Muscle layer of duodenum (tissue), 2 donors: ENCODE data around the gene CCL7.

Source experiments
- H3K27ac ChIP-seq: one replicate; pipeline ENCODE4 v1.7.0; 2013; ENCODE audit warnings: mild to moderate bottlenecking, low read length
- H3K27me3 ChIP-seq: one replicate; pipeline ENCODE4 v1.7.0; 2013; ENCODE audit warnings: low read depth, mild to moderate bottlenecking, control low read depth, low read length
- H3K36me3 ChIP-seq, 2 donors: one replicate each; pipeline ENCODE4 v1.7.0; 2013; ENCODE audit warnings: low read length in 2 of 2, control low read depth in 1 of 2, mild to moderate bottlenecking in 1 of 2; ENCODE audit not compliant: insufficient read depth in 2 of 2, control insufficient read depth in 1 of 2
- H3K4me1 ChIP-seq, 2 donors: one replicate each; pipeline ENCODE4 v1.7.0; 2013; ENCODE audit warnings: low read length in 2 of 2, mild to moderate bottlenecking in 2 of 2, control low read depth in 1 of 2, moderate library complexity in 1 of 2; ENCODE audit not compliant: insufficient read depth in 2 of 2, control insufficient read depth in 1 of 2
- H3K4me3 ChIP-seq, 2 donors: one replicate each; pipeline ENCODE4 v1.7.0; 2013; ENCODE audit warnings: low read length in 2 of 2, low read depth in 1 of 2, mild to moderate bottlenecking in 1 of 2
- H3K9me3 ChIP-seq, 2 donors: one replicate each; pipeline ENCODE4 v1.7.0; 2013; ENCODE audit warnings: low read length in 2 of 2, control low read depth in 1 of 2, mild to moderate bottlenecking in 1 of 2; ENCODE audit not compliant: control insufficient read depth in 1 of 2
- donor health status: healthy.

CCL7 gene

GRCh38 chr17:34290586-34290985, 20.6 kb downstream of the CCL7 start:
- no peaks in the 10 kb centered on the region for H3K36me3 ChIP-seq
- H3K27ac ChIP-seq: no peak overlapping the region
- H3K9me3 ChIP-seq: no peaks in the 10 kb centered on the region
- no peak overlapping the region for H3K4me3 ChIP-seq
- H3K27me3 ChIP-seq: no peaks in the 10 kb centered on the region
- H3K4me1 ChIP-seq: no peaks in the 10 kb centered on the region

- no peak overlapping the region for H3K27ac ChIP-seq
These were observed 21.8 kb downstream of the CCL7 start for GRCh38 chr17:34291721-34292348.

DNA sequence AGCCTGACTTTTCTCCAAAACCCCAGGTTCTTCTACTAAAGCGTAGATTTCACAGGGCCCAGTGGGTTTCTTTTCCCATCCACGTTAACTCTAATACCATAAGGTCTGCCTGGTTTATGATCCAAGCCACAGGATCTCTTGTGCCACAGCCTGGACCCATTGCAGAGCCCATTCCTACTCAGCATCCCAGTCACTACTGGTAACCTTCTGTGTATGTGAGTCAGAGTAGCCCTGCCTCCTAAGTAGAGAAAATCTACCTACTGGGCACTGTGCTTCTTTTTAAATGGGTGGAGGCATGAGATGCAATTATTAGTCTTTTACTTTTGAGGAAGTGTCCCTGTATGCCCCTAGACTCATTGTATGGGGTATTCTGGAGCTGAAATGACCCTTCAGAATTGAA, 29.0 kb downstream of the CCL7 start:
- H3K9me3 ChIP-seq: no peaks in the 10 kb centered on the region
- no peaks in the 10 kb centered on the region for H3K27me3 ChIP-seq
- H3K4me3 ChIP-seq: no peak overlapping the region
- peaks cover 4 to 10% of the 10 kb centered on the region in 2 donors for H3K4me1 ChIP-seq
- no peak overlapping the region for H3K27ac ChIP-seq
- H3K36me3 ChIP-seq: no peaks in the 10 kb centered on the region

More at GRCh38 chr17:34291721-34292348, 21.8 kb downstream of the CCL7 start:
- Histone ChIP-seq H3K4me1 (no peaks in the 10 kb centered on the region), H3K36me3 (no peaks in the 10 kb centered on the region), H3K27me3 (no peaks in the 10 kb centered on the region), H3K4me3 (no peak overlapping the region), H3K9me3 (no peaks in the 10 kb centered on the region)

DNA sequence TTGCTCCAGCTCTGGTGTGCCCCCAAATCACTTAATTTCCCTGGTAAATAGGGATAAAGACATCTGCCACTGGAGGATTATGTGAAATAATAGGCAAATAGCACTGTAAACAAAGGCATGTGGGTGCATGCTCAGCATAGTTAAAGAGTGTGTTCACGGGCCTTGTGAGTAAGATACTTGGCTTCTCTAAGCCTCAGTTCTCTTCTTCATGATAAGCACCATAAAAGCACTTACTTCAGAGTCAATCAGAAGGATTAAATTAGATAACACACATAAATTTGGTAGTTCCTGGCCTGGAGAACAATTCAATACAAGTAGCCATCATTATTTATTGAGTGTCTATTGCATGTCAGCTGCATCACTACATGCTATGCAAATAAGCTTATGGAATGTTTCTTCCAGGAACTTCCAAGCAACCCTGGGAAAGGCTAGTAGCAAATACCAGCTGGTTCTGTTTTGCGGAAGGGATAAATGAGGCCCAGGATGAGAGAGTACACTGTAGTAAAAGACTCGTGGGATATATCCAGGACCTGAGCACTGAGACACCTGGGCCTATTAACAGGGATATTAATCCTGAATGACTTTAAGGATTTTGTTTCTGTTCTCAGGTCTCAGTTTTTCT, 30.0 kb downstream of the CCL7 start:
- H3K36me3 ChIP-seq: no peaks in the 10 kb centered on the region
- no peaks in the 10 kb centered on the region for H3K27me3 ChIP-seq
- no peak overlapping the region for H3K27ac ChIP-seq
- no peaks in the 10 kb centered on the region for H3K9me3 ChIP-seq
- H3K4me1 ChIP-seq: peaks cover 4 to 10% of the 10 kb centered on the region in 2 donors
- no peak overlapping the region for H3K4me3 ChIP-seq

- Histone ChIP-seq H3K9me3 (no peaks in the 10 kb centered on the region), H3K27ac (no peak overlapping the region), H3K4me3 (no peak overlapping the region), H3K36me3 (no peaks in the 10 kb centered on the region), H3K27me3 (no peaks in the 10 kb centered on the region), H3K4me1 (peaks cover 4 to 10% of the 10 kb centered on the region in 2 donors)
These were observed 30.8 kb downstream of the CCL7 start for GRCh38 chr17:34300652-34301370.

DNA sequence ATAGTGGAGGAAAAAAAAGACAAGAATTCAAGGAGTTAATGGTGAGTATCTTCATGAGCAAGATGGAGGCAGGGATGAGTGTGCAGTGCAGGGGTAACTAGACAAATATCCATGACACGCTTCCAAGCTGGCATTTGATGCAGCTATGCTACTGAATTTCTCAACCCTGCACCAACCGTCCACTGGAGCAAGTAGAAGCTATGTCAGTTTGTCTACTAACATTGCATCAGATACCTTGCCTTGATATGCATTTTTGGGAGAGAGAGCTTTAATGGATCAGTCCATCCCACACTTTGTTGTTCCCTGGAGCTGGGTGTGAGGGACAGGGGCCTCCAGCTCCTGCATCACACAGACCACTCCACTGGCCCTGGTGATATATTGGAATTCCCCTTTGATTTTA, 32.0 kb downstream of the CCL7 start:
- no peak overlapping the region for H3K4me3 ChIP-seq
- H3K27ac ChIP-seq: no peak overlapping the region
- no peaks in the 10 kb centered on the region for H3K27me3 ChIP-seq
- H3K4me1 ChIP-seq: peaks cover 4 to 10% of the 10 kb centered on the region in 2 donors
- H3K36me3 ChIP-seq: no peaks in the 10 kb centered on the region
- no peaks in the 10 kb centered on the region for H3K9me3 ChIP-seq

DNA sequence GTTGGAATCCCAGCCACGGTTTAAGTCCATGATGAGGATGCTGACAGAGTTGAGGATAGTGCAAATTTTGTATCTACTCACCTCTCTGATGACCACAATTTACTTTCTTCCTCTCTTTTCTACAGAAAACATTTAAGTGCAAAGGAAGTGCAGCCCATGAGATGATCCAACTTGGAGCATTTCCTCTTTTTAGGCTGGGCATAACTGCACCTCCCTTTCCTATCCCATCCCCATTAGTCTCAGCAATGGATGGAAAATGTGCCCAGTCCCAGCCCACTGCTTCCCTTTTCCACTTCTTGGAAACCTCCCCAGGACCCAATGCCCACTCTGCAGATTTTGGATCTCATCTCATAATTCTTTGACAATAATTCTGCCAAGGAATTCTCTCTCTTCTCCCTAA, 32.6 kb downstream of the CCL7 start:
- Histone ChIP-seq H3K36me3 (no peaks in the 10 kb centered on the region), H3K27ac (no peak overlapping the region), H3K9me3 (no peaks in the 10 kb centered on the region), H3K4me3 (no peak overlapping the region), H3K27me3 (no peaks in the 10 kb centered on the region), H3K4me1 (peaks cover 4 to 10% of the 10 kb centered on the region in 2 donors)

GRCh38 chr17:34303606-34304005, 33.6 kb downstream of the CCL7 start:
- H3K9me3 ChIP-seq: no peaks in the 10 kb centered on the region
- H3K36me3 ChIP-seq: no peaks in the 10 kb centered on the region
- H3K27ac ChIP-seq: no peak overlapping the region
- no peak overlapping the region for H3K4me3 ChIP-seq
- H3K4me1 ChIP-seq: peaks cover 4 to 14% of the 10 kb centered on the region in 2 donors
- H3K27me3 ChIP-seq: no peaks in the 10 kb centered on the region

GRCh38 chr17:34305061-34305460, 35.0 kb downstream of the CCL7 start:
- H3K27me3 ChIP-seq: no peaks in the 10 kb centered on the region
- H3K36me3 ChIP-seq: no peaks in the 10 kb centered on the region
- no peak overlapping the region for H3K4me3 ChIP-seq
- peaks cover 4 to 14% of the 10 kb centered on the region in 2 donors for H3K4me1 ChIP-seq
- H3K27ac ChIP-seq: no peak overlapping the region
- H3K9me3 ChIP-seq: no peaks in the 10 kb centered on the region

GRCh38 chr17:34305606-34306005, 35.6 kb downstream of the CCL7 start:
- Histone ChIP-seq H3K27me3 (no peaks in the 10 kb centered on the region), H3K27ac (no peak overlapping the region), H3K9me3 (no peaks in the 10 kb centered on the region), H3K4me1 (peaks cover 4 to 9% of the 10 kb centered on the region in 2 donors), H3K4me3 (no peak overlapping the region), H3K36me3 (no peaks in the 10 kb centered on the region)

DNA sequence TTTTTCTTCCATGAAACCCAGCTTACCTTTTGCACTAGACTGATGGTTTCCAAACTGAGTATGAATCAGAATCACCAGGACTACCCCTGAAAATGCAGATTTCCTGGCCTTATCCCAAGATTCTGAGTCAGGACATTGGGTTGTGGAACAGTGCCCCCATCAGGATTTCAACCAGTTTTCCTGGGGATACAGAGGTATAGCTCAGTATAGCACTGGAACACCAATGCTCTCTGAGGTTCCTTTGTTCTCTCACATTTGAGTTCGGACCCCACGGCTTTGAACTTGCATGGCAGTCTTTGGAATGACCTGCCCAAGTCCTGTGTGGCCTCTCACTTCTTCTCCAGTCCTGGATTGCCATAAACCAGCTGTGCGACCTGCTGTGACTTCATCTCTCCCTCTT, 36.4 kb downstream of the CCL7 start:
- Histone ChIP-seq H3K4me3 (no peak overlapping the region), H3K27ac (no peak overlapping the region), H3K27me3 (no peaks in the 10 kb centered on the region), H3K36me3 (no peaks in the 10 kb centered on the region), H3K4me1 (peaks cover 0 to 5% of the 10 kb centered on the region in 2 donors), H3K9me3 (no peaks in the 10 kb centered on the region)
